Measurements from ENCODE around the gene LCP2.

The LCP2 gene

DNA sequence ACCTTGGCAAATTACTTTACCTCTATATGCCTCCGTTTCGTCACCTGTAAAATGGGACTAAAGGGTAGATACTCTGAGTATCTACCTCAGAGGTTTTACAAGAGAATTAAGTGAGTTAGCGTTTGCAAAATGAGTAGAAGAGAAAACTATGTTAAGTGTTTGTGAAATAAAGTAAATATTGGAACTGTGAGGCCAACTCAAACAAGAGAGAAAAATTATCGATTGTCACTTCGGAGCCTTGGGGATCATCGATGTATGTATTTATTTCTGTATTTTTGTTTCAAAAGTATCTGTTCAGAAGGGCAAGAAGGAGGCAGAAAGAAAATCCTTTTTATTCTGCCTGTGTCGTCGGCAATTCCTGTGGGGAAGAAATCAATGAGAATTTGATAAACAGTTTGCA, 90.6 kb downstream of the LCP2 start:
- no peak for DNase-seq

DNA sequence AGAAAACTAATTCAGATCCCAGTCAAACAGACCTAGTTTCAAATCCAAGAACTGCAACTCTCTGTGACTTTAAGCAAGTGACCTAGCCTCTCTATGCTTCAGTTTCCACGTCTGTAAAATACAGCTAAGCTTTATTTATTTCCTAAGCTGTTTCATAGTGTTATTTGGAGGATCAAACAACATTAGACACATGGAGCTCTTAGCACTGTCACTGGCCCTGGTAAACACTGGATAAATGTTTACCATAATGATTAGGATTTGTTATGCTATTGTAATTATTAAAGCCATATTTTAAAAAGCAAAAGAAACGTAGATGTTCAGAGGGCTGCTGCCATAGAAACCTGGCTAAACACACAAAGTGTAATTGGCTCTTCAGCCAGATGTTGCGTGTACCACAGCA, 91.4 kb downstream of the LCP2 start:
- DNase-seq: no peak

DNA sequence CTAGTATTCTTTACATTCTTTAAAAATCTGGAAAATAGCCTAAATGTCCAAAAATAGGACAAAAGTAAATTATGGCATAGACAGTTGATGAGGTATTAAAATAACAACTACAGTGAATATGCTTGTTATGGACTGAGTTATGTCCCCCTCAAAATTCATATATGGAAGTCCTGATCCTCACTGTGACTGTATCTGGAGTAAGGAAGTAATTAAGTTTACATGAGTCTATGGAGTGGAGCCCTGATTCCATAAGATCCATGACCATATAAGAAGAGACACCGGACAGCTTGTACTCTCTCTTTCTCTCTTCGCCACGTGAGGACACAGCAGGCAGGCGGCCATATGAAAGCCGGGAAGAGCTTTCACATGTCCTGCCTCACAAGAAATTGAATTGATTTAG, 93.4 kb downstream of the LCP2 start:
- no peak for DNase-seq

DNA sequence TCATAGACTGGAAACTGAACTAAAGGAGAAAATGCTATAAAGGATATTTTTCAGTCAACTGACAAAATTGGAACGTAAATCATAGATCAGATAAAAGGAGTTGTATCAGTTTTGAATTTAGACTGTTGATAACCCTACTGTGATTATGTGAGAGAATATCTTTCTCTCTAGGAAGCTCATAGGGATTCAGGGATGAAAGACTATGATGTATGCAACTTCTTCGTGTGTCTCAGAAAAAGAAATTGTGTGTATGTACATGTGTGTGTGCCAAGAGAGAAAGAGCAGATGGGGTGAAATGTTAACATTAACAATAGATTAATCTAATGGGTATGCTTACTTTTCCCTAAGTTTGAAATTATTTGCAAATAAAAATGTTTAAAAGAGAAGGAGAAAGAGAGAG, 95.5 kb downstream of the LCP2 start:
- DNase-seq: no peak

DNA sequence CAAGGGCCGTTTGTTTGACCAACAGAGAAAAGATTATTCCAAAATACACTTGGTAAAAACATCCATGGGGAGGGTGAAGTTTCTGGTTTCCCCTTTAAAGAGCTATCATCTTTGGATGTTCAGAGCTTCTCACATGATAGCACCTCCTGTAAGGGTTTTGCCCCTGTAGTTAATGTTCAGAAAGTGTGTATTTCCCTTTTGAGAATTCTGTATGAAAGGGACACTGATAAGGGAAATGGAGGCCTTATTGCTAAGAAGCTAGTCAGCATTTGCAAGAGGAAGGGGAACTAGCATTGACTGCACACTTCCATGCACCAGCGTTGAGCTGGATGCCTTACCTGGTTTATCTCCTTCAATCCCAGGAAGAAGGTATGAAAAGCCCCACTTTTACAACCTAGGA, 96.3 kb downstream of the LCP2 start:
- DNase-seq: no peak

DNA sequence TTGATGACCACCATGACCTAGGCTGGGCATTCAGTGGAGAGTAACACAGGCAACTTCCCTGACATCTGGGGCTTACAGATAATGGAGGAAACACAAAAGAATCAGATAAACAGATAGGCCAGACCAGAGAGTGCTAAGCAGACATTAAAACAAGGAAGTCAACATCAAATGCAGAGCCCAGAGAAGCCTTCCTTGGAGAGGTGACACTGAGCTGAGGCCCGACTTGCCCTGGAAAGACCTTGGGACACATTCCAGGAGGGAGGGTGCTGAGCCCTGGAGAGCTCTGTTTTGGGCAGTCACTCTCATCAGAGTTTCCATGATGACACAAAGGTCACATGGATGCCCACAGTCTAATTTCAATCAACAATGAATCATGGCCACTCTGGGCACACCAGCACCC, 96.7 kb downstream of the LCP2 start:
- no peak for DNase-seq
